Peyer's patch (tissue), 4 donors: ENCODE data around the gene LECT2. TPM values are rescaled to one million over a fixed set of nuclear protein-coding genes. Genes with fewer than 3 reads are reported as not detected.

ENCODE experiments used
- DNase-seq, 3 donors: peaks; one replicate each; pipeline ENCODE4 v3.0.0-alpha.2; 2017 to 2019
- H3K27ac ChIP-seq, 4 donors: fragments of 200-600 bp; sonication (generic); one replicate each; pipeline ENCODE4 v1.5.1; 2016 to 2019
- H3K27me3 ChIP-seq, 2 donors: fragments of 200-600 bp; sonication (generic); one replicate each; pipeline ENCODE4 v1.5.1; 2019
- H3K36me3 ChIP-seq, 3 donors: fragments of 200-600 bp; sonication (generic); one replicate each; pipeline ENCODE4 v1.5.1; 2016 to 2019
- H3K4me1 ChIP-seq, 4 donors: fragments of 200-600 bp; sonication (generic); one replicate each; pipeline ENCODE4 v1.5.1; 2016 to 2019
- H3K4me3 ChIP-seq, 4 donors: fragments of 200-600 bp; sonication (generic); 1 replicate in 3 of 4; 2 replicates in 1 of 4; pipeline ENCODE4 v1.5.1; 2016 to 2019; ENCODE audit warnings: mild to moderate bottlenecking in 1 of 4
- H3K9me3 ChIP-seq, 4 donors: fragments of 200-600 bp; sonication (generic); one replicate each; pipeline ENCODE4 v1.5.1; 2016 to 2019; ENCODE audit warnings: mild to moderate bottlenecking in 1 of 4
- CTCF ChIP-seq, 6 experiments: fragments of 450-650 bp in 4 of 6; fragments of 200-600 bp in 2 of 6; sonication (generic) in 1 of 6; IDR thresholded peaks; one replicate each; pipeline ENCODE4 v1.5.1; 2017 to 2019; ENCODE audit warnings: antibody characterized with exemption in 6 of 6, mild to moderate bottlenecking in 3 of 6, moderate library complexity in 1 of 6
- POLR2A ChIP-seq, 2 donors: fragments of 450-650 bp; IDR thresholded peaks; one replicate each; pipeline ENCODE4 v1.5.1; 2017; ENCODE audit warnings: antibody characterized with exemption in 2 of 2, mild to moderate bottlenecking in 2 of 2, moderate library complexity in 2 of 2
- total RNA-seq, 4 donors: library from RNA; depleted of rRNA; stranded (reverse); fragments of >200 nt; gene quantifications; one replicate each; pipeline ENCODE4 v1.1.0, GENCODE V29; 2016

Gene LECT2
- total RNA-seq, 4 donors from 2014 or later: not detected

GRCh38 chr5:135921388-135921787 lies 33.4 kb downstream of the LECT2 start:
- Histone ChIP-seq H3K4me3 (no peak overlapping the region), H3K36me3 (no peaks in the 10 kb centered on the region), H3K27me3 (peaks cover 0 to 3% of the 10 kb centered on the region in 2 donors), H3K27ac (no peak overlapping the region), H3K4me1 (no peaks in the 10 kb centered on the region), H3K9me3 (no peaks in the 10 kb centered on the region)
- TF ChIP-seq CTCF (IDR thresholded peaks at IDR 0.05) (no peak), POLR2A (IDR thresholded peaks at IDR 0.05) (no peak)
- DNase-seq: no peak

DNA sequence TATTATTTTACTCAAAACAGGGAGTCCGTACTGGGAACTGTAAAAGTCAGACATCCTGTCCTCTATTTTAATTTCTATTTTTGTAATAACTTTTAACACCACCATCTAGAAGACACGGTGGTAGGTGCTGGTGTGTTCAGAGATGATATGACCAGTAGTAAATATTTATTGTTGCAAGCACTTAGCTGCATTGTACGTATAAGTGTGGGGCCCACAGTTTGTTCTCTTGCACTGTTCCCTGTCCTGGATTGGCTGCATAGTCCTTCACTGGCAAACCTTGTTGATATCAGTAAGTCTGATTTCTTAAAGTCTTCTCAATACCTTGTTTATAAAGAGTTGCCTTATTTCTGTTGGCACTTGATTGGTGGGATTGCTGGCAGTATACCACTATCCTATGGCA lies 34.6 kb downstream of the LECT2 start:
- H3K27me3 ChIP-seq: peaks cover 0 to 3% of the 10 kb centered on the region in 2 donors
- DNase-seq: no peak
- no peak overlapping the region for H3K4me3 ChIP-seq
- no peaks in the 10 kb centered on the region for H3K4me1 ChIP-seq
- no peaks in the 10 kb centered on the region for H3K36me3 ChIP-seq
- no peak overlapping the region for H3K27ac ChIP-seq
- H3K9me3 ChIP-seq: no peaks in the 10 kb centered on the region
- TF ChIP-seq POLR2A (IDR thresholded peaks at IDR 0.05) (no peak), CTCF (IDR thresholded peaks at IDR 0.05) (no peak)

GRCh38 chr5:135916638-135917263 lies 38.0 kb downstream of the LECT2 start:
- no peaks in the 10 kb centered on the region for H3K36me3 ChIP-seq
- no peak for DNase-seq
- no peaks in the 10 kb centered on the region for H3K9me3 ChIP-seq
- no peak overlapping the region for H3K27ac ChIP-seq
- TF ChIP-seq POLR2A (IDR thresholded peaks at IDR 0.05) (no peak), CTCF (IDR thresholded peaks at IDR 0.05) (no peak)
- no peak overlapping the region for H3K4me3 ChIP-seq
- no peaks in the 10 kb centered on the region for H3K27me3 ChIP-seq
- H3K4me1 ChIP-seq: no peaks in the 10 kb centered on the region

DNA sequence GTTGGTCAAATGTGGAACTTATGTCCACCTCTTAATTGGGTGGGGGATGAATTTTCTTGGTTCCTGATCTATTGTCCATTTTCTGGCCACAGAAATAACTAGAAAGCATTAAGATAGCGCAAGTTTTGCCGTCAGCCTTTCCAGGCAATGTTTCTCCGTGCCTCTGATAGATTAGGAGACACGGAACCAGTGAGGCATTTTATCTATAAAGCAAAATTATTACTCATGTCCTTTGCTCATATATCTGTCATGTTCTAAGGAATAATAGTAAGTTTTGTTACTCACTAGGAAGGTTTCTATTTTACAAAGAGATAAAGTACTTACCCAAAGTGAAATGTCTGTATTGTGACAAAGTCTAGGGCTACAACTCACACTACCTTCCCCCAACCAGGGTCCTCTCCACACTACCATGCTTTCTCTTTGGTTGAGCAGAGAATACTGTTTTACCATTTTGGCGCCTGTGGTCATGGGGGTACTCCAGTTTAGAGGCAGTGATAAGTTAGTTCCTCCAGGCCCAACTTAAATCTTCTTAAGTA lies 39.2 kb downstream of the LECT2 start:
- no peak for DNase-seq
- H3K27me3 ChIP-seq: no peaks in the 10 kb centered on the region
- H3K27ac ChIP-seq: no peak overlapping the region
- no peak overlapping the region for H3K4me3 ChIP-seq
- no peaks in the 10 kb centered on the region for H3K4me1 ChIP-seq
- H3K36me3 ChIP-seq: no peaks in the 10 kb centered on the region
- TF ChIP-seq POLR2A (IDR thresholded peaks at IDR 0.05): no peak
- no peaks in the 10 kb centered on the region for H3K9me3 ChIP-seq

GRCh38 chr5:135913713-135914626 lies 40.8 kb downstream of the LECT2 start:
- H3K9me3 ChIP-seq: no peaks in the 10 kb centered on the region

More at GRCh38 chr5:135913713-135914626, 40.8 kb downstream of the LECT2 start:
- no peaks in the 10 kb centered on the region for H3K4me1 ChIP-seq
- no peak for DNase-seq
- no peaks in the 10 kb centered on the region for H3K27me3 ChIP-seq
- TF ChIP-seq CTCF (IDR thresholded peaks at IDR 0.05) (no peak), POLR2A (IDR thresholded peaks at IDR 0.05) (no peak)
- H3K27ac ChIP-seq: no peak overlapping the region
- no peak overlapping the region for H3K4me3 ChIP-seq
- no peaks in the 10 kb centered on the region for H3K36me3 ChIP-seq
